Right ventricle myocardium inferior (tissue), 1 donor: Measurements from ENCODE around the gene GFRA3. TPM values are rescaled to one million over a fixed set of nuclear protein-coding genes. Genes with fewer than 3 reads are reported as not detected.
"Not testable (repeated sequence)": the region's sequence is repeated elsewhere in the genome, so short reads cannot be mapped to it uniquely, and the experiment has no call there.

Source experiments
- ATAC-seq: fragments of 200-7000 bp; cut with Tn5 transposase; one replicate; pipeline ENCODE4 v1.9.1; 2020; ENCODE audit warnings: mild to moderate bottlenecking, moderate library complexity
- DNase-seq: peaks from one replicate; pipeline ENCODE4 v3.0.0; 2021; ENCODE audit errors: missing footprints
- intact Hi-C: fragments of 100-400 bp; cut with DNase I; formaldehyde crosslinking; loops from one replicate; pipeline ENCODE4 v1.11.0; 2022
- total RNA-seq: library from RNA; stranded (reverse); fragmentation: NEBNext Ultra II Directional; extraction: Animal tissue kit (Norgen Biotek cat#: 25700); gene quantifications from one replicate; pipeline ENCODE4 v1.2.1, GENCODE V29; 2021
- donor health status: DM: no; HTN: yes; CAD: no; lungs with severe emphysema.

Gene GFRA3
- total RNA-seq, 1 donor from 2014 or later: 1.4 TPM

- no peak for ATAC-seq
Observed at GRCh38 chr5:138257583-138257982, 16.8 kb downstream of the GFRA3 start.

GRCh38 chr5:138252944-138253343, 21.5 kb downstream of the GFRA3 start:
- ATAC-seq (no peak), DNase-seq (no peak)
- intact Hi-C loops: no loop called here

More at GRCh38 chr5:138257583-138257982, 16.8 kb downstream of the GFRA3 start:
- intact Hi-C loops: no loop called here
- DNase-seq: no peak

- intact Hi-C loops, DNase-seq, ATAC-seq: not testable (repeated sequence)
Observed at GRCh38 chr5:138247800-138248199, 26.6 kb downstream of the GFRA3 start.

GRCh38 chr5:138246822-138247221, 27.6 kb downstream of the GFRA3 start:
- intact Hi-C loops: no loop called here
- no peak for ATAC-seq
- no peak for DNase-seq

- DNase-seq (no peak), ATAC-seq (no peak)
- intact Hi-C loops: no loop called here
Observed at GRCh38 chr5:138246334-138246733, 28.1 kb downstream of the GFRA3 start.

GRCh38 chr5:138245717-138246116, 28.7 kb downstream of the GFRA3 start:
- intact Hi-C loops: no loop called here
- ATAC-seq (no peak), DNase-seq (no peak)

- intact Hi-C loops: no loop called here
Observed at GRCh38 chr5:138243794-138244193, 30.6 kb downstream of the GFRA3 start.

GRCh38 chr5:138241688-138242571, 32.5 kb downstream of the GFRA3 start:
- ATAC-seq (peak; percentile 73), DNase-seq (peak; percentile 70)
- intact Hi-C loops: no loop called here

More at GRCh38 chr5:138243794-138244193, 30.6 kb downstream of the GFRA3 start:
- DNase-seq (no peak), ATAC-seq (peak; percentile 13)

- intact Hi-C loops: no loop called here
- DNase-seq: no peak
- no peak for ATAC-seq
Observed at GRCh38 chr5:138240650-138241385, 33.6 kb downstream of the GFRA3 start.

- DNase-seq (no peak), ATAC-seq (no peak)
- intact Hi-C loops: no loop called here
Observed at GRCh38 chr5:138238034-138238433, 36.4 kb downstream of the GFRA3 start.

- DNase-seq (no peak), ATAC-seq (no peak)
- intact Hi-C loops: no loop called here
Observed at GRCh38 chr5:138234651-138235050, 39.8 kb downstream of the GFRA3 start.

GRCh38 chr5:138233280-138233679, 41.1 kb downstream of the GFRA3 start:
- no peak for ATAC-seq
- intact Hi-C loops: no loop called here
- no peak for DNase-seq

- DNase-seq: no peak
- intact Hi-C loops: no loop called here
- peak; percentile 49 for ATAC-seq
Observed at GRCh38 chr5:138230981-138231589, 43.3 kb downstream of the GFRA3 start.

- intact Hi-C loops: no loop called here
- ATAC-seq: peak; percentile 91
- DNase-seq: no peak
Observed at GRCh38 chr5:138230261-138230660, 44.2 kb downstream of the GFRA3 start.

GRCh38 chr5:138229387-138229786, 45.0 kb downstream of the GFRA3 start:
- DNase-seq (no peak), ATAC-seq (no peak)
- intact Hi-C loops: no loop called here

- DNase-seq (no peak), ATAC-seq (no peak)
- intact Hi-C loops: no loop called here
Observed at GRCh38 chr5:138226910-138227309, 47.5 kb downstream of the GFRA3 start.

- no peak for ATAC-seq
- intact Hi-C loops: loop anchor here (5.0 kb wide), 1 partner anchor 183 kb away; no protein-coding TSS in a partner anchor
- no peak for DNase-seq
Observed at GRCh38 chr5:138224712-138225111, 49.7 kb downstream of the GFRA3 start.

GRCh38 chr5:138223532-138223931, 50.9 kb downstream of the GFRA3 start:
- intact Hi-C loops: loop anchor here (1.0 to 5.0 kb wide), 2 partner anchors 60 to 184 kb away; no protein-coding TSS in a partner anchor
- ATAC-seq (no peak), DNase-seq (no peak)

GRCh38 chr5:138216799-138217198, 57.6 kb downstream of the GFRA3 start:
- DNase-seq (no peak), ATAC-seq (no peak)
- intact Hi-C loops: no loop called here
